ENCODE results near the gene CAND2. TPM values are rescaled to one million over a fixed set of nuclear protein-coding genes. Genes with fewer than 3 reads are reported as not detected.

CAND2 gene
- total RNA-seq, 4 donors from 2014 or later = 10.8 to 26.8 (median 19.6) TPM

DNA sequence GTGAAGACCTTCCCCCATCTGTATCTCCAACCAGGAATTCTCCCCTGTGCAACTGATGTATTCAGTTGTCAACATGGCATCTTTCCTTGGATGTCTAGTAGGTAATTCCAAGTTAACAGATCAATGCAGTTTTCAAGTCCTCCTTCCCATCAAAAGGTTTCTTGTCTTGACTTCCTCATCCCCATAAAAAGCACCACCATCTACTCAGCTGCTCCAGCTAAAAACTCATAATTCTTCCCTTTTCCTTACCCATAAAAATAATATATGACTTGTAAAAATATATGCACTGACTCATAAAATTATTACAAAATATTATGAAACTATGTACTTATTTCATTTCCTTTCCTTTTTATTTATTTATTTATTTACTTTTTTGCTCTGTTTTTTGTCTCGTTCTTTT lies 5.0 kb upstream of the CAND2 start:
- WGBS = 76% methylated on average over 1 of the region's 1 CpG
- no peaks in the 10 kb centered on the region for H3K27me3 ChIP-seq
- no peak overlapping the region for H3K4me3 ChIP-seq
- intact Hi-C loops (cut with DNase I) = no loop called here
- H3K4me1 ChIP-seq = peaks cover 6 to 7% (median 6%) of the 10 kb centered on the region in 4 donors
- DNase-seq (ENCODE audit: extremely low spot score) = no peak
- TF ChIP-seq POLR2A (IDR thresholded peaks at IDR 0.05; ENCODE audit: low read depth) (no peak), EP300 (IDR thresholded peaks at IDR 0.05) (no peak), CTCF (IDR thresholded peaks at IDR 0.05) (no peak), POLR2AphosphoS5 (IDR thresholded peaks at IDR 0.05) (no peak)
- no peak overlapping the region for H3K27ac ChIP-seq (replicated peaks in 1 of 4)
- H3K9me3 ChIP-seq = no peaks in the 10 kb centered on the region
- H3K36me3 ChIP-seq = no peaks in the 10 kb centered on the region

- TF ChIP-seq POLR2A (IDR thresholded peaks at IDR 0.05; ENCODE audit: low read depth) = no peak
- no peak for TF ChIP-seq EP300 (IDR thresholded peaks at IDR 0.05)
- no peak for TF ChIP-seq CTCF (IDR thresholded peaks at IDR 0.05)
- TF ChIP-seq POLR2AphosphoS5 (IDR thresholded peaks at IDR 0.05) = no peak
- intact Hi-C loops (cut with DNase I) = no loop called here
- no peak for DNase-seq (ENCODE audit: extremely low spot score)
These were observed 2.8 kb upstream of the CAND2 start for GRCh38 chr3:12793701-12794100.

GRCh38 chr3:12797124-12797891 lies 828 bp downstream of the CAND2 start:
- no peak for TF ChIP-seq CTCF (IDR thresholded peaks at IDR 0.05)
- Histone ChIP-seq H3K9me3 (no peaks in the 10 kb centered on the region), H3K27me3 (no peaks in the 10 kb centered on the region), H3K36me3 (peaks cover 0 to 4% (median 0%) of the 10 kb centered on the region in 4 donors), H3K4me1 (peaks cover 12 to 32% (median 25%) of the 10 kb centered on the region in 4 donors), H3K4me3 (peak overlapping the region; percentile 69 to 75 (median 71)), H3K27ac (replicated peaks in 1 of 4) (peak overlapping the region; percentile 87 to 94 (median 93))
- 48% methylated on average over 10 of the region's 17 CpGs for WGBS
- no peak for DNase-seq (ENCODE audit: extremely low spot score)
- intact Hi-C loops (cut with DNase I) = loop anchor here (5.0 kb wide), 1 partner anchor 40 kb away; no protein-coding TSS in a partner anchor

More at GRCh38 chr3:12793701-12794100, 2.8 kb upstream of the CAND2 start:
- no peaks in the 10 kb centered on the region for H3K9me3 ChIP-seq
- H3K27ac ChIP-seq (replicated peaks in 1 of 4) = no peak overlapping the region
- H3K4me3 ChIP-seq = no peak overlapping the region
- no peaks in the 10 kb centered on the region for H3K27me3 ChIP-seq
- H3K36me3 ChIP-seq = no peaks in the 10 kb centered on the region
- peaks cover 12 to 30% (median 25%) of the 10 kb centered on the region in 4 donors for H3K4me1 ChIP-seq
- 73% methylated on average over 5 of the region's 5 CpGs for WGBS

GRCh38 chr3:12797892-12798558 lies 1.5 kb downstream of the CAND2 start:
- no peak for TF ChIP-seq POLR2AphosphoS5 (IDR thresholded peaks at IDR 0.05)
- no peak for TF ChIP-seq EP300 (IDR thresholded peaks at IDR 0.05)
- no peak for TF ChIP-seq POLR2A (IDR thresholded peaks at IDR 0.05; ENCODE audit: low read depth)
- TF ChIP-seq CTCF (IDR thresholded peaks at IDR 0.05) = no peak
- no peak overlapping the region for H3K4me3 ChIP-seq
- no peak for DNase-seq (ENCODE audit: extremely low spot score)
- intact Hi-C loops (cut with DNase I) = loop anchor here (5.0 kb wide), 1 partner anchor 39 kb away; no protein-coding TSS in a partner anchor
- no peaks in the 10 kb centered on the region for H3K9me3 ChIP-seq
- H3K4me1 ChIP-seq = peaks cover 12 to 32% (median 25%) of the 10 kb centered on the region in 4 donors
- peak overlapping the region; percentile 87 to 94 (median 93) for H3K27ac ChIP-seq (replicated peaks in 1 of 4)
- H3K27me3 ChIP-seq = no peaks in the 10 kb centered on the region
- 68% methylated on average over 7 of the region's 8 CpGs for WGBS
- H3K36me3 ChIP-seq = peaks cover 0 to 7% (median 0%) of the 10 kb centered on the region in 4 donors
